ENCODE measurements around the gene QRSL1.
A peak's percentile ranks its signal among the peaks of the same experiment; 100 is the strongest.
"Not testable (repeated sequence)": the region's sequence is repeated elsewhere in the genome, so short reads cannot be mapped to it uniquely, and the experiment has no call there.

QRSL1 gene

GRCh38 chr6:106685833-106686232, 56.5 kb downstream of the QRSL1 start:
- DNase-seq, result no peak

- no peak for DNase-seq
Measured at GRCh38 chr6:106688177-106688951, 59.0 kb downstream of the QRSL1 start.

DNA sequence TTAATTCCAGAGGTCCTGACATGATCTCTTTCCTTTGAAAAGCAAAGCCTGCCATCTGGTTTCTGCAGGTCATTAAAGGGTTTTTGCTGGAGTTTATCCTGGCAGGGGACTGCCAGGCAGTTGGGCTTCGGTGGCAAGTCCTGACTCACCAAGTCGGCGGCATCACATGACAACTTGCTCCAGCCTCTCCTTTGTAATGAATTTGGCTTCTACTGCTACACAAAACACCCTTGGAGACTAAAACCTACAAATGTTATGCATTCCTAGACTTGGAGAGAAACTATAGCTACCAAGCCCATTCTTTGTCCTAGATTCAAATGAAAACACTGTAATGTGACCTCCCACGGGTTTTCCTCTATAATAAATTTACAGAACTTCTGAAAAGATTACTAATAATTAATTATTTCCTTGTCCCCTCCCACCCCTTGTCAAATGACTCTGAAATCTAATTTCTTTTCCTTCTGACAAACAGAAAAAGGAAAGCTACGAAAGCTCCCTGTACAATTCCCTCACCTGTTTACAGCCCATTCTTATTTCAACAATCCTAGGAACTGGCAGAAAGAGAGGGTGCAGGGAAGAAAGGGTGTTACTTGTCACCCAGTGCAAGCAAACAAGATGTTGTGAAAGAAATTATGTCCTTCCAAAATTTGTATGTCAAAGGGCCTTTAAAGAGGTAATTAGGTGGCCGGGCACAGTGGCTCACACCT, 62.9 kb downstream of the QRSL1 start:
- DNase-seq, result peak; percentile 21

- DNase-seq, result no peak
Measured at GRCh38 chr6:106692819-106693208, 63.4 kb downstream of the QRSL1 start.

DNA sequence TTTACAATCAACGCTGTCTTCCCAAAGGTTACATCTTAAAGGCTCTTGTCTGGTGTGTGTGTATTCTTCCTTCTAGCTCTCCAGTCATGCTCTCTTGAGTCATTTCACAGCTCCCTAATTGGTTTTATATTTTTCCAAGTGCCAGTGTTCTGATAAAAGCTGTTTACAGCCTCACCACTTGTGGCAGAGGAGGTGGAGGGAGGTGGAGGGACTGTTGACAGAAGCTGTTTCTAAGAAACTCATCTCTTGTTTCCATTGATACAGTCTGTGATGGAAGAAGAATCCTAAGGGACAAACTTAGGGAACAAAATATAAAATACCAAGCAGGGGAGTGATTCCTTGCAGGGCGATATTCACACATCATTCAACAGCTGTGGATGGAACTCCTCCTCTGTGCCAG, 64.0 kb downstream of the QRSL1 start:
- DNase-seq, result no peak

GRCh38 chr6:106694343-106694742, 65.0 kb downstream of the QRSL1 start:
- no peak for DNase-seq

DNA sequence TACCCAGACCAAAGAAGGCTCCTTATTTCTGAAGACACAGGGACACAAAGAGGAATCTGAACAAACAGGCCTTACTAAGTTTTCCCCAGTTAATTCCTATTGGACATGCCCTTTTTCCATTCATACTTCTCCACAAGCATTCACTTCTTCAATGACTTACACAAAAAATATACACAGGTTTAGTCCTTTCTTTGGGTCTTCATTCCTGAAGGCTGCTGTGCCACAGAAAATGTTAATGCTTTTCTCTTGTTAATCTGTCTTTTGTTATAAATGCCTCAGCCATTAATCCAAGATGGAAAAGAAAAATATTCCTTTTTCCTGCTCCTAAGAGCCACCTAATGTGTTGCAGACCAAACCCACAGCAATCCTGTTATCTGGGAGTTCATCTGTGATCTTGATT, 71.2 kb downstream of the QRSL1 start:
- no peak for DNase-seq

DNA sequence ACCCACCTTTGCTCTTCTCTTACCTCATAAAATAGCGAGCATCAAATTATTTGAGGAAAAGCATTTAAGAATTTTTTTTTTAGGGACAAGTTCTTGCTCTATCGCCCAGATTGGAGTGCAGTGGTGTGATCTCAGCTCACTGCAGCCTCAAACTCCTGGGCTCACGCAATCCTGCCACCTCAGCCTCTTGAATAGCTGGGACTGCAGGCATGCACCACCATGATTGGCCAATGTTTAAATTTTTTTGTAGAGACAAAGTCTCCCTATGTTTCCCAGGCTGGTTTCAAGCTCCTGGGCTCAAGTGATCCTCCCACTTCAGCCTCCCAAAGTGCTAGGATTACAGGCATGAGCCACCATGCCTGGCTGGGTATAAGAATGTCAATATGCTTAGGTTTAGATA, 71.8 kb downstream of the QRSL1 start:
- not testable (repeated sequence) for DNase-seq

GRCh38 chr6:106702046-106702445, 72.7 kb downstream of the QRSL1 start:
- DNase-seq, result no peak

- no peak for DNase-seq
Measured at GRCh38 chr6:106702451-106703110, 73.2 kb downstream of the QRSL1 start.

GRCh38 chr6:106704327-106704726, 74.9 kb downstream of the QRSL1 start:
- no peak for DNase-seq

GRCh38 chr6:106705156-106705555, 75.8 kb downstream of the QRSL1 start:
- DNase-seq, result no peak

GRCh38 chr6:106710580-106710979, 81.2 kb downstream of the QRSL1 start:
- no peak for DNase-seq

DNA sequence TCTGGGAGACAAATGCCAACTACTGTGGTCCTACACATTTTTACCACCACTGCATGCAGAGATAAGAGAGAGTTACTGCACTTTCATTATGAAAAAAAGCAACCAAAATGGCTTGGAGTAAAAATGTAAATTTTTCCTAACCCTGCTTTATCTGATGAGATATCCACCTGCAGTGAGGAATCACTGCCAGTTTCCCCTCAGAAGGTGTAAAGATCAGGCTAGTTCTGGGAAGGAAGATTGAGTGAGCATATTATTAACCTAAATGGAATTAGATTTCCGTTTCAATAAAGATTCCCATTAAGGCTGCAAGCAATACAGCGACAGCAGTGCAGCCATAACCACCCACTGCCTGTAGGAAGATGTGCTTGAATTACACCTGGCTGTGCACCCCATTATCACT, 84.9 kb downstream of the QRSL1 start:
- no peak for DNase-seq

DNA sequence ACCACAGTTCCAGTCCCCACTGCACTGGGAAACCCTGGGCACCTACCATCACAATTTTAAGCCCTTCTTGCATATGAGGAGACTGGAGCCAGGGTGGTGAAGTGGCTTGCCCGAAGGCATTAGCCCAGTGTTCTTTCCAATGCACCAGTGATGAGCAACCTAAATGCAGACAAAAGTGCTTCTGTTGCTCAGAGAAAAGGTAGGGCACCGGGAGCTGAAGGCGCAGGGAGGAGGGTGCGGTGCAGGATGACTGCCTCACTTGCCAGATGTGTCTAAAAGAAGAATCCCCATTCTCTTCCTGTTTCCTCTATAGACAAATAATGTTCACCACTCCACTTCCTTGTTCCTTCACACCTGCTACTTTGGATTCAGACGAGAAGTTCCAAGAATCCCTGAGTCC, 86.5 kb downstream of the QRSL1 start:
- DNase-seq, result no peak

DNA sequence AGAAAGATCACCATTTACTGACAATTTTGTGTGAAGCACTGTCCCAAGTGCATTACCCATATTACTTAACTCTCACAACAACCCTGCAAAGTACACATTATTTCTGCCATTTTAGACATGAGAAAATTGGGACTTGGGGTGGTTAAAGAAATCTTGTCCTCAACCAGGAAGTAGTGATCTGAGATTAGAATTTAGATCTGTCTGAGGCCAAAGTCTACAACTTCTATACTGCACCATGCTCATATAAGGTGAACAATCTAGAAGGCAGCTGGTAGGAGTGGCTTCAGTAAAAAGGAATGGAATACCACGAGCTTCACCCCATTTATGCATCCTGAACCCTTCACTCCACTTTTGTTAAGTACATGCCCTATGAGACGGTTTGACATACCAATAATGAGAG, 87.6 kb downstream of the QRSL1 start:
- no peak for DNase-seq

All from NCI-H82 (cell line).